IPS-NIHi7 (cell line): Measurements from ENCODE around the gene SORL1-AS1.

ENCODE experiments used
- DNase-seq: peaks from one replicate; pipeline ENCODE4 v3.0.0; 2012; ENCODE audit warnings: mixed read lengths; ENCODE audit errors: extremely low spot score

SORL1-AS1 gene

DNA sequence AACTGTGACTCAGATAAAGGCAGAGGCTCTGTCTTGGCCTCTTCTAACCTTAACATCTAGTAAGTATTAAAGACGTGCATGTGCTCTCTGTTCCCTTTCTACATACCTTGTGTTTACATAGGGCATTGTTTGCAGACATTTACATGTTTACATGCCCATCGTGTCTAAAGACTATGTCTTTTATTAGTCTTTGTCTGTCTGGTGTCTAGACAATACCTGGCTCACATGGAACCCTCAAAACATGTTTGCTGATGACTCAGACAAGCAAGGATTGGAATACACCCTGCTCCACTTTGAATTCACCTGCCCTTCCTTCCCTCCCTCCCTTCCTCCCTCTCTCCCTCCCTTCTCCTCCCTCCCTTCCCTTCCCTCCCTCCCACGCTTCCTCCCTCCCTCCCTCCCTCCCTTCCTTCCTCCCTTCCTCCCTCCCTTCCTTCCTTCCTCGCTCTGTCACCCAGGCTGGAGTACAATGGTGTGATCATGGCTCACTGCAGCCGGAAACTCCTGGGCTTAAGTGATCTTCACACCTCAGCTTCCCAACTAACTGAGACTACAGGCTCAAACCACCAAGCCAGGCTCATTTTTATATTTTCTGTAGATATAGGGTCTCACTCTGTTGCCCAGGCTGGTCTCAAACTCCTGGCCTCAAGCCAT, 23.7 kb upstream of the SORL1-AS1 start:
- DNase-seq = no peak

DNA sequence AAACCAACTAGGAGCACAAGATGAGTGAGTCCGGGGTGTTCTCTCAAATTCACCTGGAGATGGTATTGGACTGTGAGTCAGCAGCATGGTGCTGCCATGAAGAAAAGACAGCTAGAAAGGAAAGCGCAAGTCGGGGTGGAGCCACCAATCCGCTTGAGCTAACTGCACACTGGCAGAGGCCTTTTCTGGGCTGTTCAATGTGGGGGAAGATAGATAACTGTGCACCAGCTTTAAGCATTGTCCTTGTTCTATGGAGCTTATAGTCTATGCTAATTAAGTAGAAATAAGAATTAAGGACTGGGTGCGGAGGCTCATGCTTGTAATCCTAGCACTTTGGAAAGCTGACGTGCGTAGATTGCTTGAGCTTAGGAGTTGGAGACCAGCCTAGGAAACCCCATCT, 21.9 kb upstream of the SORL1-AS1 start:
- no peak for DNase-seq

DNA sequence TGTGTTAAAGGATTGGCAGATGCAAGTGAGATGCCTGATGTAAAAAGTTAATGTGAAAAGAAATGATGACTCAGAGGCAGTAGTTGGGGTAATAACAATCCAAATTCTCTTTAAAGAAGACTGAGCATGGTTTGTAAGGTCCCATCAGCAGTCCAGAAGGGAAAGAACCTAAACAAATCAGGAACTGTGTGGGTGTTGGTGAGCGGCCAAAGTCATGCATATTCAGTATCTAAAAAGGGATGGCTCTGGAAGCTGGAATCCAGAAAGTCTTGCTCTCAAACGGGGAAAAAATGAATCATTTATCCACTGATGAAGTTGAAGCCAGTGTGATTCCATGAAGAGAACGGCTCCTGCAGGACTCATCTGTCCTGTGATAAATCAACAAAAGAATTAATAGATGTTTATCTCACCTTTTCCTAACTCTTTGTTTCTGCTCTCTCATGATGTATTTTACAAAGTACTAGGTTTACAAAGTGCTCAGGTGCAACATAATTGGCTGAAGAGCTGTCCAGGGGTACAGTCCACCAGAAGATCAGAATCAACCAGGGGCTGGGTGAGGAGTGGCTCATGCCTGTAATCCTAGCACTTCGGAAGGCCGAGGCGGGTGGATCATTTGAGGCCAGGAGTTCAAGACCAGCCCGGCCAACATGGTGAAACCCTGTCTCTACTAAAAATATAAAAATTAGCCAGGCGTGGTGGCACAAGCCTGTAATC, 20.5 kb upstream of the SORL1-AS1 start:
- no peak for DNase-seq

DNA sequence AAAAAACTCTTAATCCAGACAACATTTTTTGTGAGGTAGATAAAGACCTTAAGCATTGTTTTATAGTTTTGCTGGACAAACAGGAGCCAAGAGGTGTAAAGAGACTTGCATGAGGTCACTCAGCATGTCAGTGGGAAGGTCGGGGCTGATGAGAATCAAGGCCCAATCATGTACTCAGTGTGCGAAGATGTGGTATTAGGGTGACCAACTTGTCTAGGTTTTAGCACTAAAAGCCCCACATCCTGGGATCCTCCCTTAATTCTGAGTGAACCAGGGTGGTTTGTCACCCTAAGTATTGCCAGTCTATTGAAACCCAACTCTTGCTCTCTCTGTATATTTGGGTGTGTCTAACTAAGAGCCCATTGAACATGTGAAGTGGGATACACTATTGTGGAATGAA, 19.5 kb upstream of the SORL1-AS1 start:
- no peak for DNase-seq

DNA sequence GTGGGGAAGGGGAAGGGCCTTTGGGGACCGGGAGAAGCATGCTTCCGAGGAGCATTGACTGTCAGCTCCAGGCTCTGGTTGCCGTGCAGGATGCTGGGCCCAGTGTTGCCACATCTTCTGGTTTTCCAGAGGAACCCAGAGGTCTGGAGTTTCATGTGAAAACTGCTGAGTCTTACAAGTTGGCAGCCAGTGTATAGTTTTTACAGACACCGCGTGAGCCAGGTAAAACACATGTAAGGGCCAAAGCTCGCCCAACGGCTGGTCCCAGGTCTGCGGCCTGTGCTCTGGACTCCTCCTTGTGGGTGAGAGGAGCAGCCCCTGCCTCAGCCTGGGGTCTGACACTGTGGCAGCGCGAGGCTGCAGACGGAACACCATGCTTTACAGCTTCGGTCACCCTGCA, 18.4 kb upstream of the SORL1-AS1 start:
- DNase-seq = no peak

DNA sequence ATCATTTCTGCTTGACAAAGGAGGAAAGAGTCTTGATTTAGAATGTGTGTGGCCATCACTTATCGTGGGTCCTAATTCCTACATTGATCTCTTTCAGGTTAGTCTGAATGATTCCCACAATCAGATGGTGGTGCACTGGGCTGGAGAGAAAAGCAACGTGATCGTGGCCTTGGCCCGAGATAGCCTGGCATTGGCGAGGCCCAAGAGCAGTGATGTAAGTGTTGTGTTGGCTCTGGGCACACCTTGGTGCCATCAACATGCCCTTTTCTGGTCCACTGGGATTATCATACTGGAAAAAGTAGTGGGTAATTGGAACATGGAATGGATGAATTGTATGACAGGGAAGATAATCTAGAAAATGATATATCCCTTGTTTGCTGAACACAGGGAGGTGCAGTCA, 17.1 kb upstream of the SORL1-AS1 start:
- DNase-seq = no peak

DNA sequence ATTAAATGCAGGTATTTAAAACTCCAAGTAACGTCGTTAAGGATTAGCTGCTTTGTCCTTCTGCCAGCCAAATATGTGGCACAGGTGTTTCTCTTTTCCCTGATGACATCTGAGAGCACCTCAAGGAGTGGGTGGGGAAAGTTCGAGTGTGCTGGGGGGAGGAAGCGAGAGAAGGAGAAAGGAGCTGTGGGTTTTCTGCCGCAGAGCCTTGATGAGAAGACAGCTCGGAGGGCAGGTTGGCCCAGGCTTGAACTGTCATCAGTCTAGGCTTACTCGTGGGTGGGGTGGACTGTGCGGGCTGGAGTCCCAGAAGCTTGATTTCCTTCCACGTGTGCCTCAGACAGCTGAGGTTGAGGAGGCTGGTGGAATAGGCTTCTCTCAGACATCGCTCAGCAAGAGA, 15.2 kb upstream of the SORL1-AS1 start:
- DNase-seq = no peak

DNA sequence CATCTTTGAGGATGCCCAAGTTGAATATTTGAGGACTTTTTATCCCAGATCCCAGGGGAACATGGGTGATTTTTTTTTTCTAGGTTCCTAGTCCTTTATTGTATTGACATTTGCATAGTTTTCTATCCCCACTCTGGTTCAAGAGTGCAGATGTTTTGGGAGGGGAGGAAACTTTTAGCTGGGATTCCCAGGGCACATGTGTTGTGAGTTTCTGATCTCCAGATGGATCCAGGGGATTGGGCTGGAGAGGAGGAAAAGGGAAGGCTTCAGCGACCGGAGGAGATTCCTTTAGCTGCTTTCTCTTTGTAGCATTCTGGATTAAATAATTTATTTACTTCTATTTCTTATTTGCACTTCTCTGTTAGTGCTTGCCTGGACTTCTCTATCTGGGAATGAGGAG, 14.7 kb upstream of the SORL1-AS1 start:
- DNase-seq = no peak

DNA sequence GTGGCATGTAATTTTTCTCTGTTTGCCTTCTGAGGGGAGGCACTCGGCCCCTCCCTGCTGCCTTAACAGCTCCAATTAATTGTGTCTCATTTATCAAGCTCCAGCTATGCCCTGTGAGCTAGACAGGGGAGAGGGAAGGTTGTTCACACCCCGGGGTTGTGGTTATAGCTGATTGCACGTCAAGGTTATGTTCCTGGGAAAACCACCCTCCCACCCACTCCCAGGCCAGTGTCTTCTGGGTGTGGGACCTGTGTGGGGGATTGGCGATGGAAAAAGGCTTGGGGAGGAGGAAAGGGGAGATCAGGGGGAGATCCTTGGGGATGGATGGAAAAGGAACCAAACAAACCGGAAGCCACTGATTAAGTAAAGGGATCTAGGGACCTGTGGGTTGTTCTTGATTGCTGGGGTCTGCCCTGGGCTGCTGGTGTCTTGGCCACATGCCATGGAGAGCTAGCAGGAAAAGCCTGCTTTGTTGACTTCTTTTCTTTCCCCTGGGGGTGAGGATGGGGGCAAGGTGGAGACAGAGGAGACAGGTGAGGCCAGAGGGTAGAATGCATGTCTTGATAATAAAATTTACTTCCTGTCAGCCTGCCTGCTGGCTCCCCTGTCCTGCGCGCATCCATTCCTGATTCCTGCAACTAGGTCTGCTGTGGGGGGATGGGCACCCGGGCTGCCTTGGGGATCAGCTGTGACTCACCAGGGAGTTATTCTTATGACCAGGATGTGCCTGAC, 13.5 kb upstream of the SORL1-AS1 start:
- peak; percentile 85 for DNase-seq

DNA sequence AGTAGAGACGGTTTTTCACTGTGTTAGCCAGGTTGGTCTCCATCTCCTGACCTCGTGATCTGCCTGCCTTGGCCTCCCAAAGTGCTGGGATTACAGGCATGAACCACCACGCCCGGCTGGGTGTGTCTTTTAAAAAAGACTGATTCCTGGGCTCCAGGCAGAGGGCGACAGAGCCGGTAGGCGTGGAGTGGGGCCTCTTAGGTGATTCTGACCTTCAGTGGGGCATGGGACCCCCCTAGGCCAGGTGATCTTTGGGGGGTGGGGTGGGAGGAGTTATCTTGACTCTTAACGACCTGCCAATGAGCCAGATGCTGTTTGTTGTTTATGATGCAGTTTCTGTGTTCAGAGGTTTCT, 12.9 kb upstream of the SORL1-AS1 start:
- no peak for DNase-seq

DNA sequence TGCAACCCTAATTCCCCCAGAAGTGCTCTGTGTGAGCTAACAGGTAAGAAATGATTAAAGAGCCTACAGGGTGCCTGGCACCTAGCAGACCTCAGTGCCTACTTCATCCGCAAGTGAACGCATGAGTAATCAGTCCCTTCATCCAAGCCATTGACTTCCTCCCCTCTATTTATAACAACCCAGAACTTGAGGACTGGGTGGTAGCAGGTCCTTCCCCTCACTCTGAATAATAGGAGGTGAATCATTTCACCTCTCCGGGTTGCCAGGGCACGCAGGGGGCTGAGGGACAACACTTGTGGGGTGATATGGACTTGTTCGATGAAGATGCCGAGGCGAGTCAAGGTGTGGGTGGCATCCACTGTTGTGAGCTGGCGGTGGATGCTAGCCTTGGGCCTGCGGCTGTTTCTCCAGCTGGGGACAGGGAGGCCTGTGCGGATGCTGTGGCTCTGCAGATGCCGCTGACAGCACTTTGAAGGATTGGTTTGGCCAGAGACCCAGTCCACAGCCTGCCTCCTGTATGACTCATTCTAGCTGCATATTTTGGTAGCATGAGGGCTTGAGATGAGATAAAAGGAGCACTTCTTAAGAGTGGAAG, 11.7 kb upstream of the SORL1-AS1 start:
- peak; percentile 61 for DNase-seq

DNA sequence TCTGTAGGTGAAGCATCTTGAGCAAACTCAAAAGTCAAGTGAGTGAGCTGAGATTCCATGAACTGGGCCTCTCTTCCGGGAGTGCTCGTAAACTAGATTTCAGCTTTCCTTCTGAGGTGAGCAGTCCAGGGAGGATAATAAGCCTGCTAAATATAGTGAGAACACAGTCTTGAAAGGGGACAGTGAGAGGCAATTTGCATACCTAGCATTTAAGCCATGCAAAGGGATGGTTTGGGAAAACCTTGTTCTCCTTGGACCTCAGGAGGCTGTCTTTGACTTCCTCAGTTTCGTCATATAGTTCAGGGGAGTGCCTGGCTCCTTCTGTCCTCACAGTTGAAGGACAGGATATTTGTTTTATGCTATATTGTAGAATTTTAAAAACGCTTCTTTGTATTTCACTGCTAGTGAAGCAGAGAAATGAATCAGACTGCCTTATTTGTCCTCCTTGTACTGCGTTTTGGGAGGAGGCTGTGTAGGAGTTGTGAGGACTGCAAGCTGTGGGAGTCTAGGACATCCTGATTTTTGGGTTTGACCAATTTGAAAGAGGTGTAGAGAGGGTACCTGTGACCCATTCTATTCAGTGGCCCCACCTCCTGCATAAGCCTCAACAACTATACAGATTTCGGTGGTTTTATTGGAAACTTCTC, 11.0 kb upstream of the SORL1-AS1 start:
- DNase-seq = no peak

DNA sequence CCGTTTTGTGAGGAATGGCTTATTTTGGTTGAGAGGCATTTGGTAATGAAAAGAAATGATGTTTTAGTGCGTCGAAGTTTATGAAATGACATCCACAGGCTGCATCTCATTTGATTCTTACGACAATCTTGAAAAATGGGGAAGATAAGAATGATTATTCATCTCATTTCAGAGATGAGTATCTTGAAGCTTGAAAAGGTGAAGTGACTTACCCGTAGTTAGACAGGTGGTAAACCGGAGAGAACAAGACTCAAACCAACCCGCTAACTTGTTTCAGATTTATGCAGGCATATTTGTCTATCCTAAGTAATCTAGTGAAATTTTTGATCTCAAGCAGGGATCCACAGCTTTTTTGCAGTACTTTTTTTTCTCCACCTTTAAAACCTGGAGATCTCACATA, 9.1 kb upstream of the SORL1-AS1 start:
- DNase-seq = no peak

DNA sequence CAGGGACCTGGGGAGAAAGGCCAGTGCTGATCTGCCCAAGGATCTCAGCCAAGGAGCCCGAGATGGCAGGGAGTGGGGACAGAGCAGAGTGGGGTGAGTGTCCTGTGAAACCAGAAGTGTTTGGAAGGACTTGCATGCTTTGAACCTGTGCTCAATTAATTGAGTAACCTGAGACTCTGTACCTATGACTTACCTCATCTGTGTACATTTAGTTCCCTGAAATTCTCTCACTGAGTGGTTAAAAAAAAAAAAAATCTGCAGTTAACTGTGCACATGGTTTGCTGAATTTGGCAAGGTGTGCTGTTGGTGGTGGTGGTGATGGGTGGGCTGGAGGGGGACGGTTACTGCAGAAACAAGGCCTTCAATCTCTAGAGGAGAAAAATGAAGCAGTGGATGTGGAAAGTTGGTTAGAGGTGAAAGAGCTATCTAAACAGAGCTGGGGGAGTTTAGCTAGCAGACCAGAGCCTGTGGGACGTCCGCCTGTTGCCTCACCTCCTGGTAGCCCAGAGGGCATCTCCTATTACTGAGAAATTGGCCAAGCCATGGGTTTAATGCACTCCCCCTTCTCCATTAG, 8.3 kb upstream of the SORL1-AS1 start:
- DNase-seq = no peak

DNA sequence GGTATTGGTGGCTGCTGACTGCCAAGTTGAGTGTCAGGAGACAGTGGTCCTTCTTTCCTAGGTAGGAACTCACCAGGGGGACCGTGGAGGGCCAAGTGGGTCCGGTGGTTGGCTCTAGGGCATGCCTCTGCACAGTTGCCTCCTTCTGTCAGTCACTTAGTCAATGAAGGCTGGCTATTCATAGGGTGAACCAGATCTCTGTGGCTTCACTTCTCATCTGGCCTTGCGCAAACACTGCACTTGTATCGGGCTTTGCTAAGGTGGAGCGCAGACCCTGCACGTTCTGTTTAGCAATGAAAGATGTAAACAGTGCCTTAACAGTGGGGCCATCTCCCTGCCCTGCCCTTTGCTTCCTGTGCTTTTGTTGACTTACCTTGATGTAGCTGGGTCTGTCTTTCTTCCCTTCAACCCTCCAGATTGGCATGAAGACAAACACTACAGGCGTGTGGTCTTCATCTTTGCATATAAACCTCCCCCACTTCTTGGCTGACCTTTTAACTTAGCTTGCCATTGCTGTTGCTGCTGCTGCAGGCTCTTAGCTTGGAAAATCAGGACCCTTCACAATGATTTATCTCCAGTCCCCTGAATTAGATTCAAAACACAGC, 6.7 kb upstream of the SORL1-AS1 start:
- DNase-seq = no peak

DNA sequence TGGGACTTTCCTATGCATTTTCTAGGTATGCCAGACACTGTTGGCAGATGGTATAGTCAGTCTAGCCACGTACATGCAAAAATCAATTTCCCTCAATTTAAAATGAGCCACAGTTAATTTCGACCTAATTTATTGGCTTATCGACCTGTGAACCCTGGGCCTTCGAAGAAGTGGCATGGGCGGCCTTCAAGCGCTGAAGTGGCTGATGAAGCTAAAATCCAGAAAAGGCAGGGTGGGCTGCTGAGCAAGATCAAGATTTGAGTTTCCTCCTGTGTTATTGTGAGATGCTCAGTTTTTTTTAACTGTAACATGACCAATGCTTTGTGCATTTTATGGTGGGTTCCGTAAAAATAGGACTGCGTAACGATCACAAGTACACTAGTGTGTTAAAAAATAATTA, 5.8 kb upstream of the SORL1-AS1 start:
- DNase-seq = no peak

DNA sequence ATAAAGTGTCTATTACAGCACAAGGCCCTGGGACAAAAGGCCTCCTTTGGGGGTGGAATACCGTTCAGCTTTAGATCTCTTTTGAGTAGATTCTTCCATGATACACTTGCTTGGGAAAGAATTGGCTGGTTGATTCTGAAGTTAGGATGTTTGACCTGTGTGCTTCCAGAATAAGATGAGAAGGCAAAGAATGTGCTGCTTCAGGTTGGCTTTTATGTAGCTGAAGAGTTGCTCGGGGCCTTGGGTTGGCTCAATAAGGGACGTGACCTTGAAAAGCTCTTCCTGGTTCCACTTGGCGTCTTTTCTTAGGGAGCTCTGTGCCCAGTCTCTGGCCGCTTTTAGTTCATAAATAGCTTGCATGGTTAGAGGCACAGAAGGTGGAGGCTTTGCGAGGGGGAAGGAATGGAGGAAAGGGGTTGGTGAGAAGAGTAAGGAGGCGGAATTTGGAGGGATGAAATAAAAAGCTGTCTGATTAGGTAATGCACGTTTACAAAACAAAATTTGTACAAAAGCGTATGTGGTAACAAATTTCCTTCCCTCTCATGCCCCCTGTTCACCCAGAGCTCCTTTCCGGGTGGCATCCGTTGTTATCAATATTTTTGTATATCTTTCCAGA, 4.2 kb upstream of the SORL1-AS1 start:
- no peak for DNase-seq

DNA sequence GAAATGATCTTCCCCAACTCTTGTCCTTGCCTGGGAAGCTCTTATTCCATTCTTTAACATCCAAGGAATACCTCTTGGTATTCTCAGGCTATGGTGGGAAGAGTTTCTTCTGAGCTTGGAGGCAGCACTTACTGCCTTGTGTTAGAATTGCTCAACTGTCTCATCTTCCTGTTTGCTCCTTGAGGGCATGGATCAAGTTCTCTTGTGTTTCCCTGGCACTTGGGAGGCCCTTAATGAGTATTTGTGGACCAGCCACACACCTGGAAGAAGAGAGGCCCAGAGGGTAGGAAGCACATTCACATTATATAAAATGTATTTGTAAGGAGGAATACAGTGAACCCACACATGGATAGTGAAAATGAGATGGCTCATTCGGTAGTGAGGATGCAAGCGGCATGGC, 3.4 kb upstream of the SORL1-AS1 start:
- DNase-seq = no peak

DNA sequence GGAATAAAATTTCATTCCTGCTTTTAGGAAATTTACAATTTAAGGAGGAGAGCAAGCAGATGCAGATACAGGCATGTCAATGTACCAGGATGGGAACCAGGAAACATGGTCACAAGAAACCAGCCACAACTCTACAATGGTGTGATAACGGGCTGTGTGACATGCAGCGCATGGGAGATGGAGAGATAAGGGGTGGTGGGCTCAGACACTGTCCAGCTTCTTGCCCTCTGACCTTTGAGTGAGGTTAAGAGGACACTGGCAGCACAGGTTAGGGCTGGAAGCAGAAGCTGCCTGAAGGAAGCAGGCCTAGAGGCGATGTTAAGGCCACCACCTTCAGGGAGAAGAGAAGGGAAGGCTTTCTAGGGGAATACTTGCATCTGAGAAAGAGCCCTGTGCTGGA, 2.3 kb upstream of the SORL1-AS1 start:
- DNase-seq = no peak

DNA sequence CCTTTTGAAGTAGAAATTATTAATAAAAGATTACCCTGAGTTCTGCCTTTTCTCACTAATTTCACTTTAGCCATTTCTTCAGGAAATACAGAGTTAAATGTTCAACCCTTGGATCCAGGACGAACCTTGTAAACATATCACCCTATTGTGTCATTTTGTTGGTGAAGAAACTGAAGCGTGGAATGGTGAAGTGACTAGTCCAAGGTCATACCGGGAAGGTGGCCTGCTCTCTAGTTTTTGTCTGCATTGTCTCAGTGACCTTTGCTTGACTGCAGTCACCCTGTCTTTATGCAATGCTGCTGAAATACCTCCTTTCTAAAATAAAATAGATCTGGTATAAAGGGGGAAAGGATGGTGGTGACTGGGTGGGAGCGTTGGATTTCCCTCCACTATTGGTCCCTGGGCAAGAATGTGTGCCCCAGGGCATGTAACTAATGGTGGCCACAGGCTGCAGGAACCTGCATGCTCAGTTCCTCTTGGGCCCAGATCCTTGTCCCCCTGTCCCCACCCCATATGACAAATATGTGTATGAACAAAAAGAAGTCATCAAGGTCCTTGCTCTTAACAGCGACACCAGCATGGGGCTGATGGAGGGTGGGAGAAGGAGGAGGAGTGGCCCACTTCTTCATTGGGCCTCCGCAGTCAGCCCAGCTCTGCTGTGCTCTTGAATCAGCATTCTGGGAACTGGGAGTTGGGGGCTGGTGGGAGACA, 977 bp upstream of the SORL1-AS1 start:
- no peak for DNase-seq
